Right renal cortex interstitium (tissue), 3 donors: ENCODE data around the gene RAPH1. TPM values are rescaled to one million over a fixed set of nuclear protein-coding genes. Genes with fewer than 3 reads are reported as not detected.

Experiments
- DNase-seq, 3 donors: peaks; one replicate each; pipeline ENCODE4 v3.0.0-alpha.2; 2013; ENCODE audit warnings: low read depth in 3 of 3, low spot score in 2 of 3
- polyA plus RNA-seq, 3 donors: library from polyadenylated mRNA; unstranded; fragments of 120-200 nt; gene quantifications; one replicate each; pipeline ENCODE4 v1.2.1, GENCODE V29; 2013; ENCODE audit not compliant: insufficient read length in 3 of 3

Gene RAPH1
- polyA plus RNA-seq, 3 donors = 13.4 to 18.9 (median 16.0) TPM

DNA sequence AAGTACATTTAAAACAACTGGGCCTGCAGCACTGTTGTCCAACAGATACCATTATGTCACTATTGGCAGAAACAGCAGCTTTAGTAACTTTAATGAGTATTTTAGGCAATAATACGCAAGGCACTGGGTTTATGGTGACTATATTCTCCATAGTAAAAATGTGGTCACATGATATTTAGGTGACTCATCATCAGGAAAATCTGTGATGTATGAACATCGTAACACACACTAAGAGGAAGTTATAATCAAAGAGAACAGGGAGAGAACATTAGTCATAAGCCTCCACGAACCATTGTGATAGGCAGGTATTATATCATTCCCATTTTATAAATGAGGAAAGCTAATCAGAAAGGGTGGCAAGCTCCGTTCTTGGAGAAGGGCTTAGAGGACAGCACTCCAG is 36.9 kb downstream of the RAPH1 start:
- no peak for DNase-seq

DNA sequence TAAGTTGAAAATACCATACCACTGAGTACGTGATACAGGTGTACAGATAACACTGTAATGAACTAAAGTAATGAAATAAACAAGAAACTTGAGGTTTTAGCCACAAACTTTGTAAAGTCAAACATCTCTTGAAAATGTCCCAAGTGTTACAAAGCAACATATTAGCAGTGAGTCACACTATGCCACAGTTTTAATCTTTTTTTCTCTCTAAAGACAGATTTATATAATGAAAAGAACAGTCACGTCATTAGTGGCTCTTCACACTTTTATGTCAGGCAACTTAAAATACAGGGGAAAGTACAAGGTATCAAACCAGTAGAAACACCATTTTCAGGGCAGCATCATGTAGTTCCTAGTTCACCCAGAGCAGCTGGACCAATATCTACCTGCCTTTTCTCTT is 42.1 kb downstream of the RAPH1 start:
- no peak for DNase-seq

DNA sequence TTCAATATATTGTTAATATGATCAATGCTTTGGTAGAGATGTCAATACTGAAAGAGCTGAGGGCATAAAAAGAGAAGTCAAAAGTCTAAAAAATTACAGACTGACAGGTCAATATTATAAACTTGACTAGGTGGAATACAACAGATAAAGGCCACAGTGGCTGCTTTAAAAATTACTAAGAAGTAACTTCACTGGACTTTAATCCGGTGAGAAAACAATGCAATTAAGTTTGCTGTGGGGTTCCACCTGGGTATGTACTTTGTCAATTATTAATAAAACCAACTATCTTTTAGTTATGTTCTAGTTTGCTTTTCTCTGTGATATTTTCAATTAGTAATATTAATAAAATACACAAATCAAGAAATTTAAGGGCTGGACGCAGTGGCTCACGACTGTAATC is 44.7 kb downstream of the RAPH1 start:
- DNase-seq = no peak

DNA sequence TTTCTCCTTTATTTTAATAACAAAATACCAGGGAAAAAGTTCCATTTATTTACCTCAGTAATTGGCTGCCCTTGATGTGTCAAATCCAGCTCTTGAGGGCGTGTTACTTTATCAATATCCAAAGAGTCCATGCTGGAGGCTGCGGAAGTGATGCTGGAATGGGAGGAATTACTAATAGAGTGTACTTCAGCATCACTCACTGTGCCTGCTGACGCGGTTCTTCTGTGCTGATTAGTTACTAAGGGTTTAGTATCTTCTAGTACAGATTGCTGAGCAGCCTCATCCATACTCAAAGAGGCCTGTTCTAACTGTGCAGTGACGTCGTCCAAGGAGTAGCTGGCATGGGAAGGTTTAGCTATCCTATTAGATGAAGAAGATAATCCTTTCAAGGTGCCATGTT is 45.6 kb downstream of the RAPH1 start:
- no peak for DNase-seq

DNA sequence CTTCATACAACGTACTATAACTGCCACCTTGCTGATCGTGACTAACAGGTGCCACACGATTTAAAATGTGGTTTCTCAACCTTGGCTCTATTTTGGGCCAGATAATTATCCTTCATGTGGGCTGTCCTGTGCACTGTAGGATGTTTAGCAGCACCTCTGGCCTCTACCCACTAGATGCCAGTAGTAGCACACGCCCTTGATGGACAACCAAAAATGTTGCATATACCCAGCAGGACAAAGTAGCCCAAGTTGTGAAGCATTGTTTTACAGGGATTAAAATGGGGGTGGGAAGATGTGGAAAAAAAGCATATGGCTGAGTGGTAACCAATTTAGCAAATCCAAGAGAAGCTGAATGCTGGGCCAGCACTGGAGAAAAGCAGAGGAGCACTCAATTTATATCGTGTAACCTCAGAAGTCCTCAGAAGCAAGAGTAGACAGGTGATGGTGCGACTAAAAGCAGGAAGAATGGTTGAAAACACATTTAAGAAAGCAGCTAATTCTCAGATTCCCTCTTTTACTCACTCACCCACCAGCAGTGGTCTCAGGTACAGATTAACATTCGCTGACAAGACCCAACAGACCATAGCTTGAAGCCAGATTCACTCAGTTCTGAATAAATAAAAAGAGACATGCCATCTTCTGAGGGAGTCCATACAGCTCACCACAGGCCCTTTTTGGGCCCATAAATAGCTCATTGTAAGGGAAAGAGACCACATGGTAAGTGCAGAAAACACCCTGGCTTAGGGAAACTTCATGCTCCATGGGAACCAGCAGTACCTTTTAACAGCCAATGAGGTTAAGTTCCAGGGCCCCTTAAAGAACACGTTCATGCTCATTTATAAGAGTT is 50.6 kb downstream of the RAPH1 start:
- DNase-seq = no peak

DNA sequence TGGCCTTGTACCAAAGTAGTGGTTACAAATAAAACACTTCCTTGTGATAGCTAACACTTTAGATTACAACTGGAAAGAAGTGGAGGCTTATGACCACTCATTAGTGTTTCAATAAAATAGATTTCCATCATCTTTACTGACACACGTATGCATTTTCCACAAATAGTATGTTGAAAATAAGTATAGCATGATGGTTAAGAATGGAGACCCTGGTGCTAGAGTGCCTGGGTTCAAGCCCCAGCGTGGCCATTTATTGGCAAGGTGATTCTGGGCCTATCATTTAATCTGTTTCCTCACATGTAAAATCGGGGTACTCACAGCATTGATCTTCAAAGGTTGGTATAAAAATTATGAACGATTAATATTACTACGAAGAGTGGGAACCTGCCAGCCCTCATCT is 54.5 kb downstream of the RAPH1 start:
- no peak for DNase-seq

DNA sequence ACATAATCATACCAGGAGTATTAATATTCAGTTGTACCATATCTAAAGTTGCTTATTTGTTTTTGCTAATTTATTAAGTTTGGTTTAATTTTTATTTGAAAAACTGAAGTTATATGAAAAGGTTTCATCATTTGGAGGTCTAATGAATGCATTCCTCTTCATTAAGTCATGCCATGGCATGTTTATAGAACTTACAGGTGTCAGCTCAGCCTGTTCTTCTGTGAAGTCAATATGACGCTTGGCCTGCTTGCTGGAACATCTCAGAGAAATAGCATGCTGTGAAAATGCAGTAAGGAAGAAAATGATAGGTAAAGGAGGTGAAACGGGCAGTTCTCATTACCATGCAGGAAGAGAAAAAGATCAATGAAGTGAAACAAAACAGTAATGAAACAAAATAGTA is 58.2 kb downstream of the RAPH1 start:
- no peak for DNase-seq

DNA sequence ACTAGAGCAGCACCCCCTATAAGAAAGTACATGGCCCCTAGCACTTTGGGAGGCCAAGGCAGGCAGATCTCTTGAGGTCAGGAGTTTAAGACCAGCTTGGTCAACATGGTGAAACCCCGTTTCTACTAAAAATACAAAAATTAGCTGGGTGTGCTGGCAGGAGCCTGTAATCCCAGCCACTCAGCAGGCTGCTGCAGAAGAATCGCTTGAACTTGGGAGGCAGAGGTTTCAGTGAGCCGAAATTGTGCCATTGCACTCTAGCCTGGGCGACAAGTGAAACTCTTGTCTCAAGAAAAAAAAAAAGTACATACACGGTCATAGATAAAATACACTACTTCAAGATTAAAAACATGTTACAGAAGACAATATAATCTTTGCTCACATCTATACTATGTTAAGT is 63.8 kb downstream of the RAPH1 start:
- DNase-seq = no peak

DNA sequence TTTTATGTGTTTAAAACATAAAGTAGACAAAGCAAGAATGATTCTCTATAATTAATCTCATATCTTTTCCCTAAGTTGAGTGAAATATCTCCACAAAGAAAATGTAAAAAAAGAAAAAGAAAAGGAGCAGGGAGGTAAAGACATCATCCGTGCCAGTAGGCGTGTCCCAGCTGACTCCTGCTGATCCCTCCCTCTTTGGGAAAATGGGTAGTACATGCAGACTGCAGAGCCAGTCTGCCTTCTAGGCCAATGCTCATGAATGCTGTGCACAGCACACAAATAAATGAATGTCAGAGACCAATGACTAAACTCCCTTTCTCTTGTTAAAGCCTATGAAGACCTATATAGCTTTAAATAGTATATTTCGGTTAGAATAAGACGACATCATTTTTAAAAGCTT is 64.7 kb downstream of the RAPH1 start:
- DNase-seq = no peak

DNA sequence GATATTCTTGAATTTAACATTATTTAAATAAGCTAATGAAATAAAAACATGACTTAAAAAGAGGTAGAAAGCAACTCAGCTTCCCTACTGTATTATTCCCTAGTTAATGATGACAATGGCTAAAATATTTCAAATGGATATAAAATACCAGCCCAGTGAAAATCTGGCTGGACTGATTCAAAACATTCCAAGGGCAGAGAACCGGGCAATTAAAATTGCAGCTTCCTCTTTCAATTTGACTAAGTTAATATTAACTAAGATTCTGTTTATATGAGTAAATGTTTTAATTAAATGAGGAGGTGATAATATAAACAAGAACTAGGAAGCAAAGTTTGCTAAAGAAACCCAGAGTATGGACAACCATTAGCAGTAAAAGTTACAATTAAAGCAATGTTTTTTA is 65.6 kb downstream of the RAPH1 start:
- no peak for DNase-seq

DNA sequence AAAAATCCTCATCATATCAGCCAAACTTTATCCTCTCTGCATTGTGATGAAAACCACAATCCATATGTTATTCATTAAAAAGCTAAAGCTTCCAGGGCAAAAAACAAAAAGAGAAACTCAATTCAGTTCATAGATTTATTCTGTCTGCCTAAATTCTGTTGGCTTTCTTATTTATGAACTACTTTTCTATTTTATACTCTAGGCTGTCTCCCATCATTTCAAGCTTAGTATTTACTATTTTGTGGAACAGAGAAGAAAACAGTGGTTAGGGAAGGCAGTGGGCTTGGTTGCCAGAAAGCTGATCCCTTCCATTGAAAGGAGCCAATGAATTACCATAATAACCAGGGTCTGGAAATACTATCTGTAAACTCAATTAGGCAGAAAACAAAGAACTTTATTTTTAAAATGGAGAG is 71.8 kb downstream of the RAPH1 start:
- DNase-seq = no peak

DNA sequence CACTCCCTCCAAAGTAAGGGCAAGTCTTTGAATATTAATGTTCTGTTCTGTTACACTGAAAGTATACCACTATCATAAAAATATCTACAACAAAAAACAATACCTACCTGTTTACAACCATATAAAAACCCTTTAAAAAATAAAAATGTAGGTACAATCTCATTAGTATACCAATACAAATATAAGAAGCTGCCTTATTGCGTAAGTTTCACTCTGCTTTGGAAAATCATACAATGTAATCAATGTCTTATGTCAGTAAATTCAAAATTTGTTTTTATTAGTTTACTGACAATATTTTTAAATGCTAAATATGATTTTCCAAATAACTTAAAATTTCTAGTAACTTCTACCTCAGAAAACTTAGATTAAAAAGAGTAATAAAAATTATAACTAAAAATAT is 72.8 kb downstream of the RAPH1 start:
- no peak for DNase-seq

DNA sequence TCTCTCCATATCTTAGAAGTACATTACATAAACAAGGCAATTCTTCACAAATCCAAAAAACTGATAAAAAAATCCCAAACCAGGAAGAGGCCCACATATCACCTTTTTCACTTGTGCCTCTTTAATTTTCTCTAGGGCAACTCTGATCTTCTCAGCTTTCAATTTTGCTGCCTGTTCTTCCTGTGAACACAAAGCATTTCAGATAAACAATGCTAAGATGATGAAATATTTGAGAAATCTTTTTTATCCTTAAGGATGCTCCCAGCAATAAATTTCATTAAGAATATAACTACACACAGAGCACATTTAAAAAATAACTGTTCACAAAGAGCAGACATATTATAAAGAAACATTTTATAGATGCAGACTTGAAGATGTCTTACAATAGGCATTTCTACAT is 73.4 kb downstream of the RAPH1 start:
- DNase-seq = no peak

DNA sequence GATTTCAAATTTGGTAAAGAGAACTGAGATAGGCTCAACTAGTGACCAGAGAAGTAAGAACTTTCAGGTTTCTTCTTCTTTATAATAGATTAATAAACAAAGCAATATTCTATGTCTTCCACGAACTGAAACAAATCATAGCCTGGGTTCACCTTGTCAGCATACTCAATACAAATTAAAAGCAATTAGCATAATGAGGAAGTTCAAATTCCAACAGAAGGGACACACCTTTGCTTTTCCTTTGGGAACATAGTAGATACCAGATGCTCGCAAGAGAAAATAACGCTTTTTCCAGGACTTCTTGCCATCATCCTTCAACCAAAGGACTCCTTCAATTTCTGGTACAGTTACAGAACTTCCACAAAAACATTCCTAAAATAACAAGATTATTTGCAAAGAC is 79.9 kb downstream of the RAPH1 start:
- no peak for DNase-seq

DNA sequence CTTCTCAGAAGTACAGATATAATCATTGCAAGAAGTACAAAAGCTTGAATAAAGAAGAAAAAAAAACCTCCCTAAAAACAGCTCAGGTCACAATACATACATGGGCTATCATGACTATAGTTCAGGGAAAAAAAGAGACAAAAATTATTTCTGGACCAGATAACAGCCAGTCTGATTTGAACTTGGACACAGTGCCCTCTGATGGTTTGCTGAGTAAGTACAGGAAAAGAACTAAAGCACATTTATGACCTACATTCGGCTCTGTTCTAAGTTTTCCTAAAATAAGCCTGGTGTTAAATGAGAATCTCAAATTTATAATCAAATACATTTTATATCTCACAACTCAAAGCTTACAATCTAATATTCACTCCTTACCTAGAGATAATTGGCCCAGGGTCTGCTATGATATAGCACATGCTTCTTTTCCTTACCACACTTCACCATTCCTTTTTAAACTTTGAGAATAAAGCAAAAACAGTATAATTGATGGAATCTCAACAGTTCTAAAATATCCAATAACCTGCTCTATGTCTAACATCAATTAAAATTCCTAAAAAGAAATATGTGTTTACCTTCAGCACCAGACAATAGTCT is 81.1 kb downstream of the RAPH1 start:
- peak; percentile 21 to 48 (median 32) for DNase-seq

DNA sequence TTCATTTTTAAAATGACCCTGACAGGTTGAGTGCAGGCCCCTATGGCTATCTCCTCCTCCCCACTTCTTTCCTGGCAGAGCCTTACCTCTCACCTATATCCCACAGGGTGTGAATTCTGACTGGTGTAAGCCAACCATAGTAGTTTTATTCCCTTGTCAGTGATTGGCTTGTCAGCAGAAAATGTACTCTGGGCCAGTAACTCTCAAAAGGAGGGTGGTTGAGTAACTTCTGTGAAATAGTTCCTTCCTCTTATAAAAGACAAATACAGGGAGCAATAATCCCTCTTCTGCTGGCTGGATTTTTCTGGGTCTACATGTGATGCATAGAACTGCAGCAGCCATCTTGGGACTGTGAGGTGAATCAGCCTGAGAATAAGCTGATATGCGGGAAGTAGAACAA is 83.4 kb downstream of the RAPH1 start:
- DNase-seq = no peak

DNA sequence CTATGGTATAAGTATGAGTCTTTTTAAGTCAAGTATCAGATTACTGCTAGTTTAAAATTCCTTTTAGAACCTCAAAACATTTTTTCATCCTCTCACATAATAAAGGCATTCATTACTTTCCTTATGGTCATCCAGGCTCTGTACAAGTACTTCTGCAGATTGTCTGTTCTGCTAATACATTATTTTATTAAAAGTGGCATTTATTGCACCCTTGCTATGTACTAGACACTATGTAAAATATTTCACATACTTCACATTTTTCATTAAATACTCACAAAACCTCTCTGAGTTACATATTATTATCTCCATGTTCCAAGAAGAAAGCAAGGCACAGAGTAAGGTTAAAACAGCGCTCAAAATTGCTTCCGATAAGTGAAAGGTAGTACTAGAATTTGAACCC is 84.1 kb downstream of the RAPH1 start:
- DNase-seq = no peak

DNA sequence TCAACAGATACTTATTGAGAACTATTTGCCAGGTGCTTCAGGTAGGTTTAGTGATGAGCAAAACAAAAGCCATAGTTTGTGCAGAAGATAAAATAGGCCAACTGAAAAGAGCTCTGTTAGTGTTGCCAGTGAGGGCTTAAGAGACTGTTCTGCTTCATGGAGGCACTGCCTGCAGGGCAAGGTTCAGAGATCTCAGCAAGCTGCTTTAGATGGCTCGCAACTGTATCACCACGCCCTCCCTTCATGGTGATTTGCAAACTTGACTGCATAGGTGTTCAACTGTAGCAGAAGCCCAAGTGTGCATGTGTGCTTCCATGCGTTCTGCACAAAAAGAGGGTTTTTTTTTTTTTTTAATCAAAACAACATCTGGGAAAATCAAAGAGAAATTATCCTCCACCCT is 84.5 kb downstream of the RAPH1 start:
- DNase-seq = no peak

DNA sequence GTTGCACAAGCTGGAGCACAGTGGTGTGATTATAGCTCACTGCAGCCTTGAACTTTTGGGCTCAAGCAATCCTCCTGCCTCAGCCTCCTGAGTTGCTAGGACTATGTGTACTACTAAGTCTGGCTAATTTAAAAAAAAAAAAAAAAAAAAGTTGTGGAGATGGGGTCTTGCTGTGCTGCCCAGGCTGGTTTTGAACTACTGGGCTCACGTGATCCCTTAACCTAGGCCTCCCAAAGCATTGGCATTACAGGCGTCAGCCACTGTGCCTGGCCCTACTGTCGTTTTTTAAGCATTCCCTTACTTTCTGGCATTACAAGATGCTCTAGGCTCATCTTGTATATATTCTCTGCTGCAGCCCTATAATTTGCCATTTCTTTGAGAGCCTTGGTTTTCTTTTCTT is 88.3 kb downstream of the RAPH1 start:
- no peak for DNase-seq

DNA sequence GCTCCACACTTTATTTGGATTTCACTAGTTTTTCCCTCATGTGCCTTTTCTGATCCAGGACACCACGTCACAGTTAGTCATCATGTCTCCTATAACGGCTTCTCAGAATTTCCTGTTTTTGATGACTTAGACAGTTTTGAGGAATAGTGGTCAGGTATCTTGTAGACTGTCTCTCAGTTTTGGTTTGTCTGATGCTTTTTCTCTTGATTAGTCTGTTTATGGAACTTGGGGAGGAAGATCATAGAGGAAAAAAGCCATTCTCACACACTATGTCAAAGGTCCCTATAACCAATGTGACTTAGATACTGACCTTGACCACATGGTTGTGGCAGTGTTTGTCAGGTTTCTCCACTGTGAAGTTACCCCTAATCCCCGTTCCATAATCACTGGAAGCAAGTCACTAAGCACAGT is 89.0 kb downstream of the RAPH1 start:
- DNase-seq = no peak

DNA sequence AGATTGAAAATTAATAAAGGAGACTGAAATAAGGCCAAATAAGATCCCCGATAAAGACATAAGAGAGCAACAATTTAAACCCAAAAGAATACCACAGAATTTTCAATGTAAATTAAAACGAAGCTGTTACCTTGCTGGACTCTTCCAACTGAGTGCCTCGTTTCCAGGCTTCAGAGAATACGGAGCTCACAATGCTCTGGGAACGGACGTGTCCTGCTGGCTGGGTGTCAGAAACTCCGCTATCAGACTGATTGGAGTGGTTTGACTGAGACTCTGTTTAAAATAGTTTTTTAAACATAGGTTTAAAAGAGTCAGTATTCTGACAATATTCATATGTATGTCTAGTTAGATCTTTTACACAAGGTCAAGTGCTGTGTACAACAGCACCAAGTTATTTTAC is 90.4 kb downstream of the RAPH1 start:
- DNase-seq = no peak

DNA sequence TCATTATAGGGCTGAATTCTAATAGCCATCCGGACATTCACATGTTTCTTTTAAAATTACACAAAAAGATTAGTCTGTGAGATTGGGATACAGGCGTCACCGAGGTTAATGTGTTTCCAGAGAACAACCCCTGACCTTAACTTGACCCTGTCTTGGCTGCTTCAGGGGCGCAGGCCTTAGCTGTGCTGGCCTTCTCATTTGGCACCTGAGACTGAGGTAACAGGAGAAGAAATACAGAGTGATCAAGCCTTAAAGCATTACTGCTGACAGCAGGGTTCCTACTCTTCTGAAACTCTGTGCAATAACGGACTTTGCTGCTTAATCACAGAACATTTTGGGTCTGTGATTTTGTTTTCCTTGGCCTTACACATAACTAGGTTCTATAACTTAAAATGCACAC is 92.6 kb downstream of the RAPH1 start:
- no peak for DNase-seq

DNA sequence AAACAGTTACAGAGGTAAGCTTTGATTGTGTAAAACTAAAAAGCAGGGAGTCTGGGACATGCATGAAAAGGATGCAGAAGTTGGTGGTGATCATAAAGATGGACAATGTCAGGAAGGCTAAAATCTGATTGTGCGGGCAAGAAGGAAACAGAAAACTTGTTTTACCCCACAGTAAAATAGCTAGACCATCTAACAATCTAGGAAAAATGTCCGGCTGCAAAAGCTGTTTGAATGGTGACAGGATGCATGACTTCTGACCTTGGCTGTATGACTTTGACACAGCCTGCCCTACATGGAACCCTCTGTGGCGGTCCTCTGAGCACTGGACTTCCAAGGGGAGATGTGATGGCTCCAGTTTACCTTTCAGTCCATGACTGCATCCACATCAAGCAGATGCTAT is 93.6 kb downstream of the RAPH1 start:
- DNase-seq = no peak
